Aorta (tissue), 5 donors: ENCODE results near the gene ANP32A. TPM values are rescaled to one million over a fixed set of nuclear protein-coding genes. Genes with fewer than 3 reads are reported as not detected.

ENCODE experiments used
- ATAC-seq: fragments of 200-7000 bp; cut with Tn5 transposase; one replicate; pipeline ENCODE4 v1.9.1; 2022; ENCODE audit warnings: moderate library complexity; ENCODE audit not compliant: low FRiP score
- DNase-seq, 2 donors: peaks; one replicate each; pipeline ENCODE4 v3.0.0-alpha.2; 2020
- H3K27ac ChIP-seq, 2 donors: one replicate each; pipeline ENCODE4 v1.5.1; 2013; ENCODE audit warnings: low read length in 2 of 2, mild to moderate bottlenecking in 2 of 2, moderate library complexity in 2 of 2, control low read depth in 1 of 2, inconsistent platforms in 1 of 2, low read depth in 1 of 2
- H3K27me3 ChIP-seq, 2 donors: one replicate each; pipeline ENCODE4 v1.6.1; 2013; ENCODE audit warnings: control low read depth in 1 of 2, low read length in 1 of 2, mild to moderate bottlenecking in 1 of 2, moderate library complexity in 1 of 2; ENCODE audit not compliant: insufficient read depth in 2 of 2, control insufficient read depth in 1 of 2
- H3K36me3 ChIP-seq, 2 donors: one replicate each; pipeline ENCODE4 v1.6.1; 2013; ENCODE audit warnings: control low read depth in 1 of 2, low read length in 1 of 2, mild to moderate bottlenecking in 1 of 2; ENCODE audit not compliant: insufficient read depth in 2 of 2, control insufficient read depth in 1 of 2
- H3K4me1 ChIP-seq, 2 donors: one replicate each; pipeline ENCODE4 v1.6.1; 2013; ENCODE audit warnings: low read length in 2 of 2, control low read depth in 1 of 2, mild to moderate bottlenecking in 1 of 2, moderate library complexity in 1 of 2; ENCODE audit not compliant: insufficient read depth in 2 of 2, control insufficient read depth in 1 of 2
- H3K4me3 ChIP-seq, 2 donors: one replicate each; pipeline ENCODE4 v1.5.1; 2013; ENCODE audit warnings: low read length in 2 of 2, control low read depth in 1 of 2, mild to moderate bottlenecking in 1 of 2
- H3K9me3 ChIP-seq: one replicate; pipeline ENCODE4 v1.6.1; 2013; ENCODE audit warnings: mild to moderate bottlenecking, low read length; ENCODE audit not compliant: control insufficient read depth
- WGBS, 2 donors: extraction: QIAGEN DNeasy Blood & Tissue Kit; methylation state at CpG; one replicate each; pipeline ENCODE4 v1.1.7; 2013; 5-methylcytosine and 5-hydroxymethylcytosine counted together
- intact Hi-C, 2 donors: fragments of 100-400 bp; cut with DNase I; formaldehyde crosslinking; loops; one replicate each; pipeline versions ENCODE4 v1.14.2 to v1.15.0; 2022
- polyA plus RNA-seq, 2 donors: library from polyadenylated mRNA; stranded (reverse); fragments of 200-250 nt; gene quantifications; one replicate each; pipeline ENCODE4 v1.2.3, GENCODE V29; 2013
- total RNA-seq, 2 donors: library from RNA; stranded (reverse); fragmentation: NEBNext Ultra II Directional; extraction: Animal tissue kit (Norgen Biotek cat#: 25700); gene quantifications; one replicate each; pipeline ENCODE4 v1.2.1, GENCODE V29; 2021
- donor health status: healthy with polysubstance abuse.
- donor health status: Bipolar disorder and iron deficiency.
- donor health status: DM: no; HTN: no; CAD: no.
- donor health status: DM: no; HTN: no; CAD: no.
- donor health status: DM: yes; HTN: yes; CAD: no.

Gene ANP32A
- total and polyA plus RNA-seq, 4 donors = 63.2 to 106 (median 69.8) TPM

DNA sequence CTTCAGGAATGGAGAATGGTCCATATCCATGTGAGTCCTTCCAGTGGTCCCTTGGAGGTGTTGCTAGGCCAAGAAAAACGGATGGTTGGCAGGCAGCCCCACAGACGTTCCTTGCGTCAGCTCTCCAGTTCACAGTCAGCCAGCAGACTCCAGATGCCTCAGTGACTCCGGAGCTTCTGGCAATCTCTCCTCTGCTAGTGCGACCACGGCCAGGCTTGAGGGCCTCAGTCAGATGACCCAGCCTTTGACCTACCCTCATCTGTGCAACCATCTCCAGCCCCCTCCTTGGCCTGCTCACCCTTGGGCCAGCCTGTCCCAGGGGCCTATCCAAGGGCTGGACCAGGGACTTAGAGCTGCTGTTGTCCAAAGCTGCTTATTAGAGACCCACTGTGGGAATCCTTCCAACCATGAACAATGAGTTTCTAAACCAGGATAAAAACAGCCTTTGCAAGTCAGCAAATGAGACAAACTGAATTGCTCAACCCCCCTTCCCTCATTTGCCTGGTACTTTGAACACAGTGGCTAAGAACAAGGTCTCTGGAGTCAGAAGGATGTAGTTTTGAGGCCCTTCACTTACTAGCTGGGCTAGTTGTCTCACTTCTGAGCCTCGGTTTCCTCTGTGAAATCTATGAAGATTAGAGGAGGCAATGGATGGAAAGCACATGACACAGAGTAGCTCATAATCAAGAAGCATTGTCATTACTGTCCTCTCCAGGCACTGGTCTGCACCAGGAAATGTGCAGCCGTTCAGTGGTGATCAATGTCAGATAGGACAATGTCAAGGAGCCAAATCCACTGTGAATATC lies 44.8 kb downstream of the ANP32A start:
- intact Hi-C loops = no loop called here
- ATAC-seq = peak; percentile 93
- no peaks in the 10 kb centered on the region for H3K27me3 ChIP-seq
- peak overlapping the region; percentile 60 to 69 for H3K27ac ChIP-seq
- 3 to 9% methylated on average over 8 of the region's 8 CpGs for WGBS, 2 donors
- H3K9me3 ChIP-seq = no peaks in the 10 kb centered on the region
- peak; percentile 91 to 93 for DNase-seq
- H3K4me3 ChIP-seq = no peak overlapping the region
- H3K4me1 ChIP-seq = no peaks in the 10 kb centered on the region
- peaks cover 0 to 3% of the 10 kb centered on the region in 2 donors for H3K36me3 ChIP-seq

DNA sequence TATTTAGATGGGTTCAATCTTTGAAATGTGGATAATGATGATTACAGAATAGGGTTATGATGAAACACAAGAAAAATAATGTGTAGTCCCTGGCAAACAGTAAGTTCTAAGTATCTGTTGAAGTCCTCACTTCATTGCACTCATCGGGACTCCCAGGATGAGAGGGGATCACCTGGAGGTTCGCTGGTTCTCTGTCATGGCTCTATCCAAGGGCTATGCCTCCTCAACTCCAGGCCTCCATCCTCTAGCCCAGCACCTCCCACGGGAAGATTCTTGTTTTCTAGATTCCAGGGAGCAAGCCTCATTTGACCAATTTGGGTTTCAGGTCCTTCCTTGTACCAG lies 45.5 kb downstream of the ANP32A start:
- Histone ChIP-seq H3K27me3 (no peaks in the 10 kb centered on the region), H3K4me1 (no peaks in the 10 kb centered on the region), H3K36me3 (peaks cover 0 to 3% of the 10 kb centered on the region in 2 donors), H3K4me3 (no peak overlapping the region), H3K27ac (peak overlapping the region in 1 of 2 donors; percentile 4), H3K9me3 (no peaks in the 10 kb centered on the region)
- ATAC-seq (peak; percentile 62), DNase-seq (no peak)
- WGBS, 2 donors = 50 to 59% methylated on average over 3 of the region's 3 CpGs
- intact Hi-C loops = no loop called here

DNA sequence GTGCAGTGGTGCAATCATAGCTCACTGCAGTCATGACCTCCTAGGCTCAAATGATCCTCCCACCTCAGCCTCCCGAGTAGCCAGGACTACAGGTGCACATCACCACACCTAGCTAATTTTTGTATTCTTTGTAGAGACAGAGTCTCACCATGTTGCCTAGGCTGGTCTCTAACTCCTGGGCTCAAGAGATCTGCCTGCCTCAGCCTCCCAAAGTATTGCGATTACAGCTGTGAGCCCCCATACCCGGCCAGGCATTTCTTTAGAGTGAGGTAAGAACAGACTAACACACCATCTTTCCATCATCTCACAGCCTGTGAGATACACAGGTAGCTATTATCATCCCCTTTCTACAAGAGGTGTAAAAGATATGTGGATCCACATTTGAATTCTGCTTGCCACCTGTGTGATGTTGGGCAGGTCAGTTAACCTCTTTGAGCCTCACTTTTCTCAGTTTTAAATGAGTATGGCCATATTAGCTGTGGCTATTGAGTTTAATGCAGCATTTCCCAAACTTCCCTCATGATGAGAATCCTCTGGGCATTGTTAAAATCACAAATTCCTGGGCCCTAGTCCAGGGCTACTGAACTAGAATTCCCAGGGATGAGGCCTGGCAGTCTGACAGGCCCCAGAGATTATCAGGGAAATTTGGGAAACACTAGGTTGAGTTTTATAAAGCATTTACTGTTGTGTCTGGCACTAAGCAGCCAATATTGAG lies 46.0 kb downstream of the ANP32A start:
- no peaks in the 10 kb centered on the region for H3K9me3 ChIP-seq
- H3K4me1 ChIP-seq = no peaks in the 10 kb centered on the region
- peak; percentile 12 for ATAC-seq
- whole genome bisulfite sequencing, 2 donors = 88 to 92% methylated on average over 3 of the region's 3 CpGs
- H3K27me3 ChIP-seq = no peaks in the 10 kb centered on the region
- H3K36me3 ChIP-seq = peaks cover 0 to 3% of the 10 kb centered on the region in 2 donors
- DNase-seq = no peak
- no peak overlapping the region for H3K27ac ChIP-seq
- intact Hi-C loops = no loop called here
- no peak overlapping the region for H3K4me3 ChIP-seq

GRCh38 chr15:68774120-68774519 lies 46.6 kb downstream of the ANP32A start:
- H3K27me3 ChIP-seq = no peaks in the 10 kb centered on the region
- H3K36me3 ChIP-seq = peaks cover 0 to 3% of the 10 kb centered on the region in 2 donors
- H3K4me1 ChIP-seq = no peaks in the 10 kb centered on the region
- no peak overlapping the region for H3K4me3 ChIP-seq
- no peaks in the 10 kb centered on the region for H3K9me3 ChIP-seq
- no peak overlapping the region for H3K27ac ChIP-seq
- DNase-seq (no peak), ATAC-seq (no peak)
- 94% methylated on average over 4 of the region's 4 CpGs for WGBS, 2 donors
- intact Hi-C loops = no loop called here

GRCh38 chr15:68773036-68773435 lies 47.7 kb downstream of the ANP32A start:
- Histone ChIP-seq H3K9me3 (no peaks in the 10 kb centered on the region), H3K27me3 (no peaks in the 10 kb centered on the region), H3K4me1 (no peaks in the 10 kb centered on the region), H3K27ac (no peak overlapping the region), H3K36me3 (peaks cover 0 to 3% of the 10 kb centered on the region in 2 donors), H3K4me3 (no peak overlapping the region)
- WGBS, 2 donors = 95 to 96% methylated on average over 2 of the region's 2 CpGs
- intact Hi-C loops = no loop called here
- no peak for DNase-seq
- ATAC-seq = no peak

- H3K27me3 ChIP-seq = no peaks in the 10 kb centered on the region
- no peak overlapping the region for H3K27ac ChIP-seq
- H3K4me3 ChIP-seq = no peak overlapping the region
- no peaks in the 10 kb centered on the region for H3K9me3 ChIP-seq
- DNase-seq (no peak), ATAC-seq (no peak)
- H3K36me3 ChIP-seq = no peaks in the 10 kb centered on the region
- intact Hi-C loops = no loop called here
- no peaks in the 10 kb centered on the region for H3K4me1 ChIP-seq
These were observed 50.5 kb downstream of the ANP32A start for GRCh38 chr15:68770216-68770615.

GRCh38 chr15:68769702-68770101 lies 51.0 kb downstream of the ANP32A start:
- H3K36me3 ChIP-seq = no peaks in the 10 kb centered on the region
- H3K4me3 ChIP-seq = no peak overlapping the region
- ATAC-seq (no peak), DNase-seq (no peak)
- H3K4me1 ChIP-seq = no peaks in the 10 kb centered on the region
- 94 to 100% methylated on average over 2 of the region's 2 CpGs for WGBS, 2 donors
- H3K27me3 ChIP-seq = no peaks in the 10 kb centered on the region
- no peaks in the 10 kb centered on the region for H3K9me3 ChIP-seq
- H3K27ac ChIP-seq = no peak overlapping the region
- intact Hi-C loops = no loop called here

DNA sequence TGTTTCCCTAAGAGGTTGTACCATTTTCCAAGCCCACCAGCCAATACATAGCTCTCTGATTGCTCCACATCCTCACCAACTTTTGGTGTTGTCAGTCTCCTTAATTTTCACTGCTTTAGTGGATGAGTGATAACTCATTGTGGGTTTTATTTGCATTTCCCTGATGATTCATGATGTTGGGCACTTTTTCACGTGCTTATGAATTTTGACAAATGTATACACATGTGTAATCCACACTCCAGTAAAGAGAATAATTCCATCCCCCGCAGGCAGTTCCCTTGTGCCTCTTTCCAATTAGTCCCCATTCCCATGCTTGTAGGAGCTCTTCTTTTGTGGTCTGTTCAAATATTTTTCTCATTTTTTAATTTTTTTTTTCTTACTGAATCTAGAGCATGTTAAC lies 52.4 kb downstream of the ANP32A start:
- 7 to 10% methylated on average over 2 of the region's 2 CpGs for WGBS, 2 donors

GRCh38 chr15:68767833-68768232 lies 52.9 kb downstream of the ANP32A start:
- Histone ChIP-seq H3K27ac (no peak overlapping the region), H3K36me3 (no peaks in the 10 kb centered on the region), H3K9me3 (no peaks in the 10 kb centered on the region), H3K4me3 (no peak overlapping the region), H3K27me3 (no peaks in the 10 kb centered on the region), H3K4me1 (peaks cover 0 to 2% of the 10 kb centered on the region in 2 donors)
- intact Hi-C loops = no loop called here
- DNase-seq = no peak
- WGBS, 2 donors = 70 to 84% methylated on average over 4 of the region's 4 CpGs
- no peak for ATAC-seq

More for the DNA sequence above, 52.4 kb downstream of the ANP32A start:
- H3K27me3 ChIP-seq = no peaks in the 10 kb centered on the region
- intact Hi-C loops = no loop called here
- no peaks in the 10 kb centered on the region for H3K9me3 ChIP-seq
- DNase-seq (no peak), ATAC-seq (no peak)
- H3K4me1 ChIP-seq = peaks cover 0 to 2% of the 10 kb centered on the region in 2 donors
- no peaks in the 10 kb centered on the region for H3K36me3 ChIP-seq
- no peak overlapping the region for H3K27ac ChIP-seq
- no peak overlapping the region for H3K4me3 ChIP-seq
